Measurements from ENCODE around the gene DOK6. TPM values are rescaled to one million over a fixed set of nuclear protein-coding genes. Genes with fewer than 3 reads are reported as not detected.

The DOK6 gene
- total RNA-seq, 2 experiments from 2014 or later, result not detected

GRCh38 chr18:69617888-69618287 lies 217.2 kb downstream of the DOK6 start:
- ATAC-seq (ENCODE audit: poor library complexity) (no peak), DNase-seq (no peak)
- Histone ChIP-seq H3K4me1 (ENCODE audit: insufficient read depth, low read length) (no peaks in the 10 kb centered on the region), H3K4me3 (ENCODE audit: low read length) (no peak overlapping the region), H3K27ac (ENCODE audit: low read depth in 1 of 2, low read length in 2 of 2) (no peak overlapping the region), H3K36me3 (ENCODE audit: insufficient read depth, low read length) (no peaks in the 10 kb centered on the region), H3K9me3 (ENCODE audit: control insufficient read depth in 1 of 2, insufficient read depth in 1 of 2, low read length in 2 of 2) (no peaks in the 10 kb centered on the region), H3K27me3 (ENCODE audit: control insufficient read depth in 1 of 2, insufficient read depth in 2 of 2, low read length in 2 of 2) (no peaks in the 10 kb centered on the region)
- Mint-ChIP-seq H3K4me3 (no peak overlapping the region), H3K36me3 (ENCODE audit: low read depth) (no peaks in the 10 kb centered on the region), H3K9me3 (no peaks in the 10 kb centered on the region), H3K27ac (no peak overlapping the region), H3K4me1 (ENCODE audit: low read depth) (no peaks in the 10 kb centered on the region), H3K27me3 (peaks cover 6% of the 10 kb centered on the region)
- intact Hi-C loops (cut with DNase I, micrococcal nuclease), result no loop called here
- ChIA-PET CTCF (no interaction called here), POLR2A (no interaction called here)
- TF ChIP-seq, protein P1, sequence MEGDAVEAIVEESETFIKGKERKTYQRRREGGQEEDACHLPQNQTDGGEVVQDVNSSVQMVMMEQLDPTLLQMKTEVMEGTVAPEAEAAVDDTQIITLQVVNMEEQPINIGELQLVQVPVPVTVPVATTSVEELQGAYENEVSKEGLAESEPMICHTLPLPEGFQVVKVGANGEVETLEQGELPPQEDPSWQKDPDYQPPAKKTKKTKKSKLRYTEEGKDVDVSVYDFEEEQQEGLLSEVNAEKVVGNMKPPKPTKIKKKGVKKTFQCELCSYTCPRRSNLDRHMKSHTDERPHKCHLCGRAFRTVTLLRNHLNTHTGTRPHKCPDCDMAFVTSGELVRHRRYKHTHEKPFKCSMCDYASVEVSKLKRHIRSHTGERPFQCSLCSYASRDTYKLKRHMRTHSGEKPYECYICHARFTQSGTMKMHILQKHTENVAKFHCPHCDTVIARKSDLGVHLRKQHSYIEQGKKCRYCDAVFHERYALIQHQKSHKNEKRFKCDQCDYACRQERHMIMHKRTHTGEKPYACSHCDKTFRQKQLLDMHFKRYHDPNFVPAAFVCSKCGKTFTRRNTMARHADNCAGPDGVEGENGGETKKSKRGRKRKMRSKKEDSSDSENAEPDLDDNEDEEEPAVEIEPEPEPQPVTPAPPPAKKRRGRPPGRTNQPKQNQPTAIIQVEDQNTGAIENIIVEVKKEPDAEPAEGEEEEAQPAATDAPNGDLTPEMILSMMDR (IDR thresholded peaks at IDR 0.05), result no peak

DNA sequence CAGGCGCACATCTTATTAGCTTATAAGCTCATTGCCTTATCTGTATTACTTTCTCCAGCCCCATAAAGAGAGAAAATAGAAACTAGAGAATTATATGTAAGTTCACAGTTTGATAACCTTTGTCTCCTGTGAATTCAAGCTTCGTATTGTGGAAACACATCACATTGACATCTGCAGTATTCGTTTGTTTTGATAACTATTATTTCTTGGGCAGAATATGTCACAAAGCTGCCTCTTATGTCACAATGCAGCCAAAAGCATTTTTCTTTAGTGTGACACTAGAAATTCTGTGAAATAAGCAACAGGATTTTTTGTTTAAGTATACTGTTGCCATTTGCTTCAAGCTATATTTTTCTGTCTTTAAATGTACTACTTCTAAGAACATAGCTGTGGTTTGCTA lies 221.5 kb downstream of the DOK6 start:
- no peak for ATAC-seq (ENCODE audit: poor library complexity)
- H3K27me3 Mint-ChIP-seq, result no peaks in the 10 kb centered on the region
- CTCF ChIA-PET, result interaction anchor here (1.6 kb wide), 1 partner anchor 43 kb away, joined by 3 read pairs; no protein-coding TSS in a partner anchor

DNA sequence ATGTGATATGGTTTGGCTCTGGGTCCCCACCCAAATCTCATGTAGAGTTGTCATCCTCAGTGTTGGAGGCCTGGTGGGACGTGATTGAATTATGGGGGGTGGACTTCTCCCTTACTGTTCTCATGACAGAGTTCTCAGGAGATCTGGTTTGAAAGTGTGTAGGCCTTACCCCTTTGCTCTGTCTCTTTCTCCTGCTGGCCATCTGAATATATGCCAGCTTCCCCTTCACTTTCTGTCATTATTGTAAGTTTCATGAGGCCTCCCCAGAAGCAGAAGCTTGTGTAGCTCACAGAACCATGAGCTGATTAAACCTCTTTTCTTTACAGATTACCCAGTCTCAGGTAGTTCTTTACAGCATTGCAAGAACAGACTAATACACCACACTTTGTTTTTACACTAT lies 222.3 kb downstream of the DOK6 start:
- H3K4me3 ChIP-seq (ENCODE audit: low read length), result no peak overlapping the region
- Mint-ChIP-seq H3K4me1 (ENCODE audit: low read depth) (no peaks in the 10 kb centered on the region), H3K9me3 (no peaks in the 10 kb centered on the region), H3K36me3 (ENCODE audit: low read depth) (no peaks in the 10 kb centered on the region), H3K27me3 (no peaks in the 10 kb centered on the region), H3K4me3 (no peak overlapping the region), H3K27ac (no peak overlapping the region)
- no peaks in the 10 kb centered on the region for H3K4me1 ChIP-seq (ENCODE audit: insufficient read depth, low read length)
- no peaks in the 10 kb centered on the region for H3K36me3 ChIP-seq (ENCODE audit: insufficient read depth, low read length)
- H3K27me3 ChIP-seq (ENCODE audit: control insufficient read depth in 1 of 2, insufficient read depth in 2 of 2, low read length in 2 of 2), result no peaks in the 10 kb centered on the region
- ChIA-PET POLR2A (no interaction called here), CTCF (interaction anchor here (1.6 kb wide), 1 partner anchor 42 kb away, joined by 3 read pairs; no protein-coding TSS in a partner anchor)
- intact Hi-C loops (cut with DNase I, micrococcal nuclease), result no loop called here
- no peaks in the 10 kb centered on the region for H3K9me3 ChIP-seq (ENCODE audit: control insufficient read depth in 1 of 2, insufficient read depth in 1 of 2, low read length in 2 of 2)
- no peak overlapping the region for H3K27ac ChIP-seq (ENCODE audit: low read depth in 1 of 2, low read length in 2 of 2)
- ATAC-seq (ENCODE audit: poor library complexity) (no peak), DNase-seq (no peak)
- TF ChIP-seq, protein P1 (IDR thresholded peaks at IDR 0.05), result no peak

More for the DNA sequence above, 221.5 kb downstream of the DOK6 start:
- H3K4me1 ChIP-seq (ENCODE audit: insufficient read depth, low read length), result no peaks in the 10 kb centered on the region
- DNase-seq, result no peak
- H3K27me3 ChIP-seq (ENCODE audit: control insufficient read depth in 1 of 2, insufficient read depth in 2 of 2, low read length in 2 of 2), result no peaks in the 10 kb centered on the region
- H3K9me3 Mint-ChIP-seq, result no peaks in the 10 kb centered on the region
- TF ChIP-seq, protein P1 (IDR thresholded peaks at IDR 0.05), result no peak
- intact Hi-C loops (cut with DNase I, micrococcal nuclease), result no loop called here
- H3K36me3 ChIP-seq (ENCODE audit: insufficient read depth, low read length), result no peaks in the 10 kb centered on the region
- H3K27ac Mint-ChIP-seq, result no peak overlapping the region
- no peak overlapping the region for H3K4me3 ChIP-seq (ENCODE audit: low read length)
- H3K36me3 Mint-ChIP-seq (ENCODE audit: low read depth), result no peaks in the 10 kb centered on the region
- POLR2A ChIA-PET, result no interaction called here
- no peaks in the 10 kb centered on the region for H3K9me3 ChIP-seq (ENCODE audit: control insufficient read depth in 1 of 2, insufficient read depth in 1 of 2, low read length in 2 of 2)
- no peaks in the 10 kb centered on the region for H3K4me1 Mint-ChIP-seq (ENCODE audit: low read depth)
- H3K4me3 Mint-ChIP-seq, result no peak overlapping the region
- no peak overlapping the region for H3K27ac ChIP-seq (ENCODE audit: low read depth in 1 of 2, low read length in 2 of 2)

All from CD4-positive, alpha-beta T cell (primary cell).